ENCODE measurements around the gene RPTOR.

Gene RPTOR

GRCh38 chr17:80996422-80997305, 452.0 kb downstream of the RPTOR start:
- no peak for DNase-seq

- DNase-seq, result no peak
Measured at GRCh38 chr17:80997424-80998117, 452.9 kb downstream of the RPTOR start.

GRCh38 chr17:80998118-80998747, 453.6 kb downstream of the RPTOR start:
- no peak for DNase-seq

- DNase-seq, result no peak
Measured at GRCh38 chr17:80998748-80999535, 454.3 kb downstream of the RPTOR start.

GRCh38 chr17:80999536-81000333, 455.1 kb downstream of the RPTOR start:
- no peak for DNase-seq

GRCh38 chr17:81000334-81000630, 455.6 kb downstream of the RPTOR start:
- DNase-seq, result no peak

GRCh38 chr17:81000631-81001357, 456.2 kb downstream of the RPTOR start:
- DNase-seq, result no peak

- no peak for DNase-seq
Measured at GRCh38 chr17:81002013-81002384, 457.4 kb downstream of the RPTOR start.

GRCh38 chr17:81002409-81003361, 458.0 kb downstream of the RPTOR start:
- no peak for DNase-seq

GRCh38 chr17:81003711-81004475, 459.3 kb downstream of the RPTOR start:
- DNase-seq, result no peak

GRCh38 chr17:81006891-81007290, 462.3 kb downstream of the RPTOR start:
- DNase-seq, result no peak

GRCh38 chr17:81008140-81008539, 463.5 kb downstream of the RPTOR start:
- DNase-seq, result no peak

GRCh38 chr17:81009136-81009535, 464.5 kb downstream of the RPTOR start:
- DNase-seq, result no peak

GRCh38 chr17:81010935-81011334, 466.3 kb downstream of the RPTOR start:
- no peak for DNase-seq

GRCh38 chr17:81011951-81012350, 467.3 kb downstream of the RPTOR start:
- DNase-seq, result no peak

- DNase-seq, result no peak
Measured at GRCh38 chr17:81012574-81013447, 468.2 kb downstream of the RPTOR start.

GRCh38 chr17:81013642-81014041, 469.0 kb downstream of the RPTOR start:
- DNase-seq, result no peak

GRCh38 chr17:81015136-81015535, 470.5 kb downstream of the RPTOR start:
- no peak for DNase-seq
